HG02642 (cell line): ENCODE data around the gene CEPT1.
"Not testable (repeated sequence)": the region's sequence is repeated elsewhere in the genome, so short reads cannot be mapped to it uniquely, and the experiment has no call there.

Experiments
- ATAC-seq: cut with Tn5 transposase; IDR thresholded peaks from one replicate; pipeline ENCODE4 v1.9.1; 2021; ENCODE audit warnings: mild to moderate bottlenecking; ENCODE audit not compliant: unreplicated experiment, poor library complexity

The CEPT1 gene

DNA sequence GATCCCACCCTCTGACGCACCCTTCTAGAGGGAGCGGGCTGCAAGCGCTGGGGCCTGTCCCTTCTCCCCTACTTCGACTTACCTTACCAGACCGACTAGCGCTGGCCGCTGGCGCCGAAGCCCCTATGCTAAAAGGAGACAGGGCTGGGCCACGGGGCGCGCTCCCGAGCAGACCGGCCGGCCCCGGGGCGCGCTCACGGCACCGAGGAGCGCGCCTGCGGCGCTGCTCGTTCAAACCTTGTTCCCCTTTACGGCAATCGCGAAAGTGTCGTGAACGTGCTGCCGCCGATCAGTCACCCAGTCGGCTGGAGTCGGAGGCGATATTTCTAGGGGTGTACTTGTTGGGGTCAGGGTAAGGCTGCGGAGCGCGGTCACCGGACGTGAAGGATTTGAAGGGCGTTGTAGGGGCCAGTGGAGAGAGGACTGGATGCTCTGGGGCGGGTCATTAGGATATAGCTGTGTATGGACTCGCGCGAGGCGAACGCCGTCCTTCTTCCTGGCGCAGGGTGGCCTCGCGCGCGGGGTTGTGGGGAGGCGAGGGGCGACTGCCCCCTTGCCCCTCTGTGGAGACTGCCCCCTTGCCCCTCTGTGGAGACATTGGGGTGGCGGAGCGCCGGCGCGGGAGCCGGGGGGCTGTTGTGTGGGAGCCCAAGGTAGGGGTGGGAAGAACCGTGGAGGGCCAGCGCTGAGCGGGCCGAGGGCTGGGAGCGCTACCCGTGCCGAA lies at the start of gene CEPT1, which contains the start of gene DRAM2:
Gene CEPT1 (plus strand): TSS at position 268 of the 724 bp plus-strand sequence. CDS start 7,492 bp downstream, outside the sequence.
Gene DRAM2 (minus strand): TSS at position 138 of the 724 bp plus-strand sequence. CDS start 8,539 bp downstream, outside the sequence.
- ATAC-seq = peak; percentile 84

DNA sequence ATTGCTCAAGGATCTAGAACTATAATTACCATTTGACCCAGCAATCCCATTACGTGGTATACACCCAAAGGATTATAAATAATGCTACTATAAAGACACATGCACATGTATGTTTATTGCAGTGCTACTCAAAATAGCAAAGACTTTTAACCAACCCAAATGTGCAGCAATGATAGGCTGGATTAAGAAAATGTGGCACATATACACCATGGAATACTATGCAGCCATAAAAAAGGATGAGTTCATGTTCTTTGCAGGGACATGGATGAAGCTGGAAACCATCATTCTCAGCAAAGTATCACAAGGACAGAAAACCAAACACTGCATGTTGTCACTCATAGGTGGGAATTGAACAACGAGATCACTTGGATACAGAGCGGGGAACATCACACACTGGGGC lies 44.6 kb upstream of the CEPT1 start:
- ATAC-seq = not testable (repeated sequence)

DNA sequence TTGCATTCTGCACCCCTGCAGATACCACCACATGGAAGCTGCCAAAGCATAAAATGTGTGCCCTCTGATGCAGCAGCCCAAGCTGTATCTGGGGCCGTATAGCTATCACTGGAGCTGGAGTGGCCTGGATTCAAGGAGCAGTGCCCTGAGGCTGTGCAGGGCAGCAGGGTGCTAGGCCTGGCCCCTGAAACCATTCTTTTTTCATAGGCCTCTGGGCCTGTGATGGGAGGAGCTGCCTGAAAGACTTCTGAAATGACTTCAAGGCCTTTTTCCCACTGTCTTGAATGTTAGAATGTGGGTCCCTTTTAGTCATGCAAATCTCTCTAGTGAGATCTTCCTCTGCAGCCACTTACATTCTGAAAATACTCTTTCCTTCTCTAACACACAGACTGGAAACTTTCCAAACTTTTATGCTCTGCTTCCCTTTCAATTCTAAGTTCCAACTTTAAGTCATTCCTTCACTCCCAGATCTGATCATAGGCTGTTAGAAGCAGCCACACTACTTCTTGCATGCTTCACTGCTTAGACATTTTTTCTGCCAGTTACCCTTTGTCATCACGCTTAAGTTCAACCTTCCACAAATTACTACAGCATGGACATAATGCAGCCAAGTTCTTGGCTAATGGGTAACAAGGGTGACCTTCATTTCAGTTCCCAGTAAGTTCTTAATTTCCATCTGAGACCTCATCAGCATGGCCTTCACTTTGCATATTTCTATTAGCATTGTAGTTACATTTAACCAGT lies 42.5 kb upstream of the CEPT1 start:
- ATAC-seq = no peak

DNA sequence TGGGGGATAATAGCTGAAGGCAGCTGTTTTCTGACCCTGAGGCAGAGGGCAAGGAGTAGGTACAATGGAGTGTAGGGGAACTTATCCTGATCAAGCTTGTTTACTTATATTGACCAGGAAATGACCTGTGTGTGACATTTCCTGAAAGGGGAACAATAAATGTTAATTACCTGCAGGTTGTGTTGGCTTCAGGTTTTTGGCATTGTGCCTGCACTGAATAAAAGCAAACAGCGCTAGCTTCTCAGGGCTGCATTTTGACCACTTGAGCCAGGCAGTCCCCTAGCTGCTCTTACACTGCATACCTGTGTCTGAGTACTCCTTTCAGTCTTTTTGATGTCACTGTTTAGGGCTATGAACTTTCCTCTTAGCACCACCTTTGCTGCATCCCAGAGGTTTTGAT lies 40.7 kb upstream of the CEPT1 start:
- ATAC-seq = no peak

DNA sequence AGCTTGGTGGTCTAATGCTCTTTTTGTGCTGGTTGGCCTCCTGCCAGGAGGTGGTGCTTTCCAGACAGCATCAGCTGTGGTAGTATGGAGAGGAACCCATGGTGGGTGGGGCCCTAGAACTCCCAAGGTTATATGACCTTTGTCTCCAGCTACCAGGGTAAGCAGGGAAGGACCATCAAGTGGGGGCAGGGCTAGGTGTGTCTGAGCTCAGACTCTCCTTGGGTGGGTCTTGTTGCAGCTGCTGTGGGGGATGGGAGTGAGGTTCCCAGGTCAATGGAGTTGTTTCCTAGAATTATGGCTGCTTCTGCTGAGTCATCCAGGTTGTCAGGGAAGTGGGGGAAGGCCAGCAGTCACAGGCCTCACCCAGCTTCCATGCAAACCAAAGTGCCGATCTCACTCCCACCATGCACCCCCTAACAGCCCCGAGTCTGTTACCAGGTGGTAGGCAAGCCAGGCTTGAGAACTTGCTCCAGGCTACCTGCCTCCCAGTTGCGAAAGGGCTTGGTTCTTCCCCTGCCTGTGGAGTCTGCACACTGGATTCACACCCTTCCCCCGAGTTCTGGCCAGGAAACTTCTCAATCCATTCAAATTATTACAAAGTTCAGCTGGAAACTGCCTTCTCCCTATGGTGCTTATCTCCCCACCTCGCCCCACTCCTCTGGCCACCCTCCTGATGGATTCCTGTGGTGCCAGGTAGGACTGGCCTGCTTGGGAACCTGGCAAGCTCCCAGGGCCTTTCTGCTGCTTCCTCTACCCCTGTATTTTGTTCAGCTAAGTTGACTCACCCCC lies 38.0 kb upstream of the CEPT1 start:
- no peak for ATAC-seq

DNA sequence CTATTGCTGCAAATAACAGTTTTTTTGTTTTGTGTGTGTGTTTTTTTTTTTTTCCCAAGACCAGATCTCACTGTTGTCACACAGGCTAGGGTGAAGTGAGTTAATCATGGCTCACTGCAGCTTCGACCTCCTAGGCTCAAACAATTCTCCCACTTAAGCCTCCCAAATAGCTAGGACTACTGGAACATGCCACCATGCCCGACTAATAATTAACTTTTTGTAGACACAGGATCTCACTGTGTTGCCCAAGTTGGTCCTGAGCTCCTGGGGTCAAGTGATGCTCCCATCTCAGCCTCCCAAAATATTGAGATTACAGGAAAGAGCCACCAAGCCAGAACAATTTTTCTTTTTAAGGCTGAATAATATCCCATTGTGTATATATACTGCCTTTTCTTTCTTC lies 35.0 kb upstream of the CEPT1 start:
- ATAC-seq = no peak

DNA sequence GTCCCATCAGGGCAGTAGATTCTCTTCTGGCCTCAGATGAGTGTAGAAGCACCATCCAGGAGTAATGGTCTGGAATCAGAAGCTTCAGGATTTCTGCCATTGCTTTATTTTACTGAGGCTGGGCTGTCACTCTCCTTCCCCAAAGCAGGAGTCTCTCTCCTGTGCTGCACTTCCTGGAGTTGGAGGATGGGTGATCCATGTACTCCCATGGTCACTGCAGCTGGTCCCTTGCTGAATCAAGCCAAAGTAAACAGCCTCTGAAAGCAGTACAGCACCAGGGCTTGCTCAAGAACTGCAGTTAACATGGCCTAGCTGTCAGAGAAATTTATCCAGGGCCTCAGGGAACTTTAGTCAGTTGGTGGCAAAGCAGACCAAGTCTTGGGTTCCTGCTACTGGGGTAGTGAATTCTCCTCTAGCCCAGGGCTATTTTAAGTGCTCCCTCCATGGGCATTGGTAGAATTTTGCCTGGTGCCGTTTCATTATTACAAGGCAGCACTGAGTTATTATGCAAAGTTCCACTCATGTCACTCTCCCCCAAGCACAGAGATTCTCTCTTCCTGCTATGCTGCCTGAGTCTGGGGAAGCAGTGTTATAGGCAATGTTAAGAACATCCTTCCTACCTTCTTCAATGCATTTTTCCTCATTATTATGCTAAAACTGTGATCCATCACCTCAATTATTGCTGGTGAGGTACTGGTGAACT lies 29.7 kb upstream of the CEPT1 start:
- no peak for ATAC-seq

DNA sequence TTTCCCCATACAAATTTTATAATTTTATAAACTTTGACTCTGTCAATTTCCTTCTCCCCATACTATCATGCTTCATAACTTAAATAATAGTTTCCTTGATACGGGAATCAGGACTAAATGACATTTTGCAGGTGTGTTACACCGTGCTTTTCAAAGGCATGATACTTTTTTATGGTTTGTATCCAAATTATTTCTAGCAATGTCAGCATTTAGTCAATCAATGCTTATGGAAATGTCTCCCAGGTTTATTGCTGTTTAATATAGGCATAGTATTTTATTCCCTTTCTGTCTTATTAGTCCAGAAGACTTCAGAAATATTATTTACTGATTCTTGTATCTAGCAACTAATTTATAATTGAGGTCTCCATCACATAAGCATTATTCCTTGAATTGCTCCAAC lies 23.5 kb upstream of the CEPT1 start:
- ATAC-seq = no peak

DNA sequence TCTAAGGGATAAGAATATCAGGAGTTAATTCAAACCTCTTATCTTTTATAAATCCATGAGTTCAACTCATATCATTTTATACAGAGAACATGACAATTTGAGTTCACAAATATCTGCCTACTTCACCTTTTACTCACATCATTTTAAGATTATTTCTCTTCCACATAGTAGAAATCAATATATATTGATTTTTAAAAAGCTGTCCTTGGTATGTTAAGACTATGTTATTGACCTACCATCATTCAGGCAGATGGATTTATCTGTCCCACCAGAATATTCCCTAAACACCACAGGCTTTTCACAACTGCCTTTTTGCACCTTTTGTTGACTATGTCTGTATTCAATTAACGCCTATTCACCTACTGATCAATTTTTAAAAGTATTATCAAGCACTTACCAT lies 13.7 kb upstream of the CEPT1 start:
- ATAC-seq = no peak

DNA sequence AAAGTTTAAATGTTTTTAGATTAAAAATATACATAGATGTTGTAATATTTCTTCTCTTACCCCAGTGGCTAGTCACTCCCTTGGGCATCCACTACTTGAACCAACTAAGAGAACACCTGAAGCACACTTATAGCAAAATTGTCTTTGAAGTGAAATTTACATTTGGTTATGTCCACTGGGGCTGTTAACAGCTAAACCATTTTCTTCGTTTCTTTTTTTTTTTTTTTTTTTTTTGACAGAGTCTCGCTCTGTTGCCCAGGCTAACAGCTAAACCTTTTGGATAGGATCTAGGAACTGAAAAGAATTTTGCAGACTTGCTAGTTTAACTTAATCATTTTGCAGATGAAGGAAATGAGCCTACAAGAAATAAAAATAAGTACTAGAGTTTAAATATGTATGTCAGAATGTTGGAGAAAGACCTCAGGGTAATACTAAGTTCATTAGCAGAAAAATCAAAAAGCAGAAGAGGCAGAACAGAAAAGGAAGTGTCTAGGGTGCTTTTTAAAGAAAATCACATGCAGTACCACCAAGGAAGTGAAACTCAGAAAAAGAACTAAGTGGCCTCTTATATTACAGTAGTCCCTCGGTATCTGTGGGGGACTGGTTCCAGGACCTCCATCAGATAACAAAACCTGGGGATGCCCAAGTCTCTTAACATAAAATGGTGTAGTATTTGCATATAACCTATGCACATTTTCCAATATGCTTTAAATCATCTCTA lies 11.9 kb upstream of the CEPT1 start:
- ATAC-seq = peak; percentile 86

DNA sequence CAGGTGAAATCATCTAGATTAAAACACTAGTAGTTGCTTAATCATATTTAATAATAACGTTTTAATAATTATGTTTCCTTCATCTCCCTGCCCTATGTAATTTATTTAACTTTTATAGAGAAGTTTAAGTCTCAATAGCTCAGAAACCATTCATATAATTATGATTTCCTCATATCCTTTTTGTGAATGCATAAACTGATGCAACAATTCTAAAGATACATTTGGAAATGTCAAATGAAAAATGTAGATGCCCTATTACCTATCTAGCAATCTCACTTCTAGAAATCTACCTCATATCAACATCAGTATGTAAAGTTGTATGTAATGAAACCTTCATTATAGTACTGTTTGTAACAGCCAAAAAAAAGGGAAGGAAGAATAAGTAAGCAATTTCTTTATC lies 10.6 kb upstream of the CEPT1 start:
- no peak for ATAC-seq

DNA sequence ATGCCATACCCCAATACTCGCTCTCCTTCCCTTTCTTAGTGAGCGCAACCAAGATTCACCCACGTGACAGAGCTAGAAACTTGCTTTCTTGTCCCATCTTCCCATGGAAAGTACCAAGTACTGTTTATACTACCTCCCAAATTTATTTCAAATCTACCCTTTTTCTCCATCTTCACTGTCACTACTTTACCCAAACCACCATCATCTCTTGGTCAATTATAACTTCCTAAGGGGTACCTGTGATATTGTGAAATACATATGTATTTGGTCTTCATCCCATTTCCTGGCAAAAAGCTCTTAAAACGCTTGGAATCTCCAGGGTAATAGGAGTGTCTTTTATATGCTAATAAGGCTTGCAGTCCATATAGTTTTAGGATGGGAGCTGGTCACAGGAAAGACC lies 8.3 kb upstream of the CEPT1 start:
- ATAC-seq = no peak

DNA sequence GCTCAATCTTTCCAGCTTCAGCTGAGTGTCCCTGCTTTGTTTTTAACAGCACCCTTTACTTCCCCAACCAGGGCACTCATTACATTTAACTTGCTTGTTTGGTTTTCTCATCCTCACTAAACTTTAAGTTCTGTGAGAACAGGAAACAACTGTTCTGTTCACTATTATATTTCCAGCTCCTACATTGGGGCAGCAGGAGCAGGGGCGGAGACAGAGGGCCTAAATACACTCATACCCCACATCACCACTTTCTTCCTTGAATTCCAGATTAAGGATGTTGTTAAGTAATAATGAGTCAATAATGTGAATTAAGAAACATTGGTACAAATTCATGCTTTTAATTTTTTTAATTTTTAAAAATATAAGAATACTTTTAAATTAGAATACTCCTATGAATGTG lies 6.2 kb upstream of the CEPT1 start:
- ATAC-seq = no peak

DNA sequence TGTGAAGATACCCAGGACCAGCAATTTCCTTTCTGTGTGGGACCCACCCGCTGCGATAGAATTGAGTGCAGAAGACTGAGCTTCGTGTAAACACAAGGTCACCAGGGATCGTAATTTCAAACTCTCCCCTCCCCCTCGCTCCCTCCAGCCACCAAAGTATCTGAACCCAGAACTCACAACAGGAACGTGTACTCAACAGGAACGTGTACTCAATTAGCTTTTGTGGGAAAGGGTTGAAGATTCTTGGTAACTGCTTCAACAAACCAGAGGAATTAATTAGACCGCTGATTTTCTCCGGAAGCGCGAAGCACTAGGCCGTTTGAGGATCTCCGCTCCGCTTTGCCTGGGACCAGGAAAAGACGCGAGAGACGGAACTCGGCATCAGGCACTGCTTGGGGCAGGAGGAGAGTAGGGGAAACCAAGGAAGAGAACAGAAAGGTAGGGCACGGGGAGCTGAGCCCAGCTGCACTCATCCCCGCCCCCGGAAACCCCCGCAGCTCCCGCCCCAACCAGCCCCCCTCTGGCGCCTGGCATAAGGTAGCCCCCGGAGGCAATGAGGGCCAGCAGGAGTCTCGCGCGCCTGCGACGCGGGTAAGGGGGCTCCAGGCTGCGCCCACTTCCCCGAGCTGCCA lies 583 bp upstream of the CEPT1 start:
- ATAC-seq = peak; percentile 52

DNA sequence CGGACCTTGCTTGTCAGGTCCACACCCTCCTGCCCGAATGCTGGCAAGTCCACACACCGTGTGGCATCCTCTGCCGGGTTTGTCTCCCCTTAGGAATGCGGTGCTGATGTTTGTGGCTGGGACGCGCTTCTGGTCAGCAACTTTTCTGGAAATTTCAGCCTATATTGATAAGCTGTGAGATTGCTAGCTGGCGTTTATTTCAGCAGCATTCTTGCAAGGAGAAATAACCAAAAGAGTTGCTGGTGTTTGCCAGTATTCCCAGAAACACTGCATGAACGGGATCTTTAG lies 601 bp downstream of the CEPT1 start:
- ATAC-seq = no peak

DNA sequence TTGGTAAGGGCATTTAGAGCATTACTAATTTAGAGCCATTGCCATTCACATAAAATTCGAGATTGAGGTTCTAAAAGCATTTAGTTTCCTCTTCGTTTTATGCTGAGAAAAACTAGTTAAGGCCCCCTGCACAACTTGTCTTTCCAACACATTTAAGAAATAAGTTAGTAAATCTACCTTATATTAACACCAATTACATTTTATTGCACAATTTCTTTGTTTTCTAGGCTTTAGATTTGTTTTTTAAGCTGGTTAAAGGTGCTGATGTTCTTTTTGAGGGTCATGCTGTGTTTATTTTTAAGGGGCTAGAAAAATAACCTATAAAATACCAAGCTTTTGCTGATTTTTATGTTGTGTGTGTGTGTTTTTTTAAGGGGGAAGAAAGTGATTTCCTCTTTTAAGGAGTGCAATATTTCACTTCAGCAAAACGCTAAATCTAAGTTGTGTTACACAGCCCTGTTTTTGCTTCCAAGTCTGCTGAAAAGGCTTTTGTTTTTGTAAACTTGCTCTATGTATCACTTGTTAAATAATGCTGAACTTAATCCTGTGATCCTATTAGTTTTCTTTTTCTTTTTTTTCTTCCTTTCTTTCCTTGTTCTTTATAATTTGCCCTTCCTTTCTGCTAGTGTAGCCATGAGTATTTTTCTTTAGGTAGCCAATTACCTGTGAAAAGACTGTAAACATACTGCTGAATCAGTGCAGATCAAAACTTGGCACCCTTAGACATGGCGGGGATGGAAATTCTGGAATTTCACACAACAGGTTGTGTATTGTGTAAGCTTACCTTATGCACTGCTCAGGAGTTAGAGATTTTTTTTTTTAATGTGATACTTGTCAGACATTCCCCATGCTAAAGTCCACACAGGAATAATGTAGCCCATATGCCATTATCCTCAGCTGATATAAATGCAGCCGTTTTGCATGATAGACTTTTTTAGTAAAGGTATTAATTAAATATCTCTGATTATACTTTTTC lies 1.5 kb downstream of the CEPT1 start:
- ATAC-seq = no peak

DNA sequence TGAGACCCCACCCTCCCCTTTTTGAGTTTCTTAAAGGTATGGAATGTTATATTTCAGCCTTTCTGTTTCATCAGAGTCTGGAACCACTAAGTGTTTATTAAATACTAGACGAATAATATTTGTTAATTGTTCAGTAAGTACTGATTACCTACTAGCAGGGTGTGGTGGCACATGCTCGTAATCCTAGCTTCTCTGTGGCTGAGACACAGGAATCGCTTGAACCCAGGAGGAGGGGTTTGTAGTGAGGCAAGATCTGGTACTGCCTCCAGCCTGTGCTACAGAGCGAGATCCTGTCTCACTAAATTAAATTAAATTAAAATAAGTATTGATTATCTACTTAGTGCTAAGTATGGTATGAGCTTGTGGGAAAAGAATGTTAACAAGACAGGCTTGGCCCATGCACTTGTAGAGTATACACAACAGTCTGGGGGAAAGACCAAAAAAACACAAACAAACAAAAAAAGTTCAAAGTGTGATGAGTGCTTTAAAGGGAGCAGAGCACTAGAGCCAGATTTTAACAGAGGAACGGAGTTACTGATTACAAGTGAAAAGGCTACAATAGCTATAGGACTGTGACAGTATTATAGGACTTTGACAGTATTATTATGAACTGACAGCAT lies 2.4 kb downstream of the CEPT1 start:
- ATAC-seq = no peak

DNA sequence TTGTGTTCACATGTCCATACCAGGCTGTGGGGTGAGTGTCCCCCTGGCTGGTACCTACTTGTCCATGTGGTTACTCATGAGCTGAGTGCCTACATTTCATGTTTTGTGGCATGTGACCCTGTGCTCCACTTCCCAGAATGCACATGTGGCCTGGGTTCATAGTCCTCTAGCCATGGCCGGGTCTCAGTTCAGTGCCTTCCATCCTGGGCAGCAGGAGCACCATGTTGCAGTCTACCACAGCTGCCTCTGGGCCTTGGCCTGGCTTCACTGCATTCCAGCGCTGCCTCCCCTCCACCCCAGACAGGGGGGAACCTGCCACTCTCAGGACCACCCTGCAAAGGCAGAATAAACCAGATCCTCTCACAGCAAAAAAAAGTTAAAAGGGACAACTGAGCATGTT lies 5.5 kb downstream of the CEPT1 start:
- no peak for ATAC-seq
